IMR-90 (cell line): ENCODE measurements around the gene CMKLR1.

ENCODE experiments used
- CEBPB ChIP-seq: IDR thresholded peaks from 2 replicates; pipeline ENCODE4 v1.6.1; 2012; ENCODE audit warnings: low read depth, low read length, improper control_type of control experiment
- CHD1 ChIP-seq: IDR thresholded peaks from 2 replicates; pipeline ENCODE4 v1.6.1; 2012; ENCODE audit warnings: low read depth, low read length, improper control_type of control experiment
- CTCF ChIP-seq: conservative IDR thresholded peaks from 2 replicates; pipeline ENCODE4 v1.5.1; 2012; ENCODE audit warnings: mild to moderate bottlenecking, low read depth, low read length, improper control_type of control experiment
- MAZ ChIP-seq: IDR thresholded peaks from 2 replicates; pipeline ENCODE4 v1.6.1; 2012; ENCODE audit warnings: low read depth, mild to moderate bottlenecking, low read length, improper control_type of control experiment, moderate library complexity, borderline replicate concordance
- MXI1 ChIP-seq: IDR thresholded peaks from 2 replicates; pipeline ENCODE4 v1.6.1; 2012; ENCODE audit warnings: low read depth, mild to moderate bottlenecking, low read length, moderate library complexity, borderline replicate concordance
- POLR2A ChIP-seq: IDR thresholded peaks from 2 replicates; pipeline ENCODE4 v1.6.1; 2012; ENCODE audit warnings: mild to moderate bottlenecking, low read depth, low read length
- RAD21 ChIP-seq: IDR thresholded peaks from 2 replicates; pipeline ENCODE4 v1.6.1; 2012; ENCODE audit warnings: low read length, improper control_type of control experiment
- SMC3 ChIP-seq: fragments of 150-350 bp; IDR thresholded peaks from 2 replicates; pipeline ENCODE4 v1.6.1; 2016; ENCODE audit warnings: low read depth, mild to moderate bottlenecking, antibody characterized with exemption, low read length, moderate library complexity

GRCh38 chr12:108346727-108347710 lies 7.9 kb upstream of the CMKLR1 start:
- no peak for TF ChIP-seq CTCF
- TF ChIP-seq RAD21: no peak
- TF ChIP-seq CEBPB: no peak
- TF ChIP-seq MAZ: no peak
- no peak for TF ChIP-seq POLR2A
- TF ChIP-seq SMC3: no peak
- TF ChIP-seq MXI1: no peak
- no peak for TF ChIP-seq CHD1
